Activated CD4-positive, CD25-positive, alpha-beta regulatory T cell treated with anti-CD3 and anti-CD28 coated beads, Interleukin-2, amount 50 U/mL, for 24 hours (primary cell): Measurements from ENCODE around the gene LDB3.
"Not testable (repeated sequence)": the region's sequence is repeated elsewhere in the genome, so short reads cannot be mapped to it uniquely, and the experiment has no call there.

Experiments
- ATAC-seq, 2 donors: fragments of 150-1000 bp; cut with Tn5 transposase; one replicate each; pipeline ENCODE4 v1.10.0; 2021; ENCODE audit warnings: mild to moderate bottlenecking in 1 of 2, moderate library complexity in 1 of 2

Gene LDB3

DNA sequence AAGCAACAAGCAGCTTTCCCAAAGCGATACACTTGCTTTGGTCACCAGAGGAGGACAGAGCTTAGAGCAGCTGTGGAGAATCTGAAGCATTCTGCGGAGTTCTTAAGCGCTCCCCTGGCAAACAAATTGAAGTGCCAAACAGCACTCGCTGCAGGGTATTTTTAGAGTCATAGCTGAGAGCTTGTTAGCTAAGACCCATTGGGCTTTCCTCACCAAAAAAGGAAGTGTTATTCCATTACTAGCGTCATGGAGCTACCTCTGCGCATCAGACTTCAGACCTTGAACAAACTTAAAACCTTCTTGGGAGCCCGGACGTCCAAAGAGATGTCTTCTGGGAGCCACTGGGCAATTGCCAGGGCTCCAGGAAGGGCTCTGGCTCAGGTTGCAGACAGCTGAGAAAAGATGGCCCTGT lies 65.0 kb downstream of the LDB3 start:
- ATAC-seq: no peak

DNA sequence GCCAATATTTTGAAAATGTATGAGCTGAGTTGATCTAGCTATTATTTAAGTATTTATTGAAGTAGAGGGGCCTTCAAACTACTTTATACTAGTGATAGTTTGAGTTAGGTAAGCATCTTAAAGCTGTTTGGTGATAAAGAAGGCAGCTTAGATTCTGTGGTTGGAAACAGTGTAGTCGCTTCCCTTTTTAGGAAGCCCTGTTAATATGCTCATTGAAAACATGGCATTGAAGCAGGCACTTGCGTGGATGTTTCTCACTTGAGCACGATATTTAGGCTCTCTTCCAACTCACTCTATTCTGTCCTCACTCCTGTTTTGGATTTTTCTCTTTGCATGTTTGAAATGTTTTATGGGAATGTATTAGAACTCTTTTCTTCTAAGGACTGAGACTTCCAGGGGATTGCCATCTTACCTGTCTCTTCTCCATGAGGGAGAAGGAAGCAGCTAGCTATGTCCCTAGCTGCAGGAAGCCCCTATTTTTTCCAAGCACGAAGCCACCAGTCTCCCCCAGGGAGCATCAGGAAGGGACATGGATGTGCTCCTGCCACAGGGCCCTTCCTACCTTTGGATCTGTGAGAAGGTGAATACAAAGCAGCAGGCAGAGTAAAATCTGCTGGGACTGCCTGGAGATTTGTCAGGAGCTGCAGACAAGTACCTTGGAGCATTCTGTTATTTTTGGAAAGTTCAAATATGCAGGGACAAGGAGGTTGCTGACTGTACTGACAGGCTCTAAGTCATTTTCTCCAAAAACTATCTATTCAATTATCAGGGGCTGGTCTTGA lies 66.1 kb downstream of the LDB3 start:
- no peak for ATAC-seq

DNA sequence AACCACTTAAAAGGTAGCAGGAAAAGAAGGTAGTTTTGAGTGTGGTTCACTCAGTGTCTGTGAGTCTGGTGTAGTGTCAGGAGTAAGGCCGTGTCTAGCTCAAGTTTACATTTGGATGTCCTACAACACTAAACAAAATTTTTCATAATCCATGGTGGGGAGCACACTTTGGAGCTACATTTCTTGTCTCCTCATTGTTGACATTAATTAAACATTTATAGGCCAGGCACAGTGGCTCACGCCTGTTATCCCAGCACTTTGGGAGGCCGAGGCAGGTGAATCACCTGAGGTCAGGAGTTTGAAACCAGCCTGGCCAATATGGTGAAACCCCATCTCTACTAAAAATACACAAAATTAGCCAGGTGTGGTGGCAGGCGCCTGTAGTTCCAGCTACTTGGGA lies 67.0 kb downstream of the LDB3 start:
- ATAC-seq: not testable (repeated sequence)

DNA sequence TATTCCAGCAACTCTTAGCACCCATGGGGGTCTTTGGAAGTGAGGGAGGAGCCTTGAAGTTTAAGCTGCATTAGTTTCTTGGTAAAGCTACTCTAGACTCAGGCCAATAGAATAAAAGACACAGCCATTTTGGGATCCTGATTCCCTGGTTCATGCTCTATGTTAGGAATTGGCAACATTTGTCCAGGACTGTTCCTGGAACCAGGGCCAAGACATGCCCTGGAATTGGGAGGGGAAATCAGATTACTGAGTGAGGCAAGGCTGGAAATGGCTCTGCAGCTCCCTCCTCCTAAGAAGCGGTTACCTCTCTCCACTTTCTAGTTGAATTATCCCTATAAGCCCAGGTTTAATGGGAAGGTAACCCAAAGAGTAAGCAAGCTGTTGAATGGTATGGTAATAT lies 73.9 kb downstream of the LDB3 start:
- ATAC-seq: no peak

DNA sequence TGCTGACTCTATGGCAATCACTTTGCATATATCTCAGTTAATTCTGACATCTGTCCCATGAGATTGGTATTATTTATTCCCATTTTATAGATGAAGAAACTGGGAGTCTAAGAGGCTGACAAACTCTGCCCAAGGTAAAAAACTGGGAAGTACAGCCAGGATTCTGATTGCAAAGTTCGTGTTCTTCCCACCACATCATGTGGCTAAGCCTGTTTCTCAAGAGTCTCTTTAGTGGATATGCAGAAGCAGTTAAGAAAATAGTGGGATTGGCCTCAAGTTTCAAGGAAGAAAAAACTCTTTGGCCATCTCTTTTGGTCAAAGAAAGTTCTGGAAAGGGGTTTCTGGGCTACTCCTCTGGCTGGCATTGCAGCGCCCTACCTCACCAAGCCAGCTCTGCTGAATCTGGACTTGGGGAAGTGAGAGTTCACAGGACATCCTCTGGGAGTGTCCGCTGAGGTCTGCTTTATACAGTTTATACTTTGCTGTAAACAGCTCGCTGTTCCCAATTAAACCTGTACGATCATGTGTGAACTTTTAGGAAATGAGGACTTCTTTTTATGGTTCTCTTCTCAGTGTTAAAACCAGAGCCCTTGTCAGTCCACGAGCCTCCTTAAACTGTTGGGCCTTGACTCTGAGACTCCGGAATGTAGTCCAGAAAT lies 75.9 kb downstream of the LDB3 start:
- ATAC-seq: no peak

DNA sequence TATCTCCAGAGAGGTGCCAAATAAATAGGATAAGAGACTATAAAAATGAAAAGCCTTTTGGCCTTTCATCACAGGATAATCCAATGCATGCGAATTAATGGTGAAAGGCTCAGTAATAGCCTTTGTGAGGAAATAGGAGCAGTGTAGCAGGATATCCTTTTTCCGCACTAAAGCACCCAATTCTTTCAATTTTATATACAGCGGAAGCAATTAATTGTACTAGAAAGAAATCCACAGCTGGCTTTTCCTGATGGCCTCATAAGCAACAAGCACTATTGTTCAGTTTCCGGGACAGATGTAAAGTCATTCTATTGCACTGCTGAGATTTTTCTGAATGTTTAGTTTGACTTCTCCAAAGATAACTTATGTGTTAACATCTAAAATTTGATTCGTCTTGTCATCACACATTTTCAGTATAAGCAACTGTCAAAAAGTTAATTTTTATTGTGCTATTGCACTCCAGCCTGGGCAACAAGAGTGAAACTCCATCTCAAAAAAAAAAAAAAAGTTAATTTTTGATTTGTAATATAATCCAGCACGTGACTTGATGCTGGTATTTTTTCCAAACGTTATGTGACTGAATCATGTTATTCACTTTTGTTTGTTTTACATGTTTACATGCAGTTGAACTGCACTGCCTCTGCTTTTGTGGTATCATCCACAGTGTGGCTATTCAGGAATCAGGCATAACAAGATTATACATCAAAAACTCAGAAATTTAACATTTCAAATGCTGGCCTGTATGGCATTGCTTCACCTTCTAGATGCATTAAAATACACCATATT lies 79.7 kb downstream of the LDB3 start:
- ATAC-seq: no peak

DNA sequence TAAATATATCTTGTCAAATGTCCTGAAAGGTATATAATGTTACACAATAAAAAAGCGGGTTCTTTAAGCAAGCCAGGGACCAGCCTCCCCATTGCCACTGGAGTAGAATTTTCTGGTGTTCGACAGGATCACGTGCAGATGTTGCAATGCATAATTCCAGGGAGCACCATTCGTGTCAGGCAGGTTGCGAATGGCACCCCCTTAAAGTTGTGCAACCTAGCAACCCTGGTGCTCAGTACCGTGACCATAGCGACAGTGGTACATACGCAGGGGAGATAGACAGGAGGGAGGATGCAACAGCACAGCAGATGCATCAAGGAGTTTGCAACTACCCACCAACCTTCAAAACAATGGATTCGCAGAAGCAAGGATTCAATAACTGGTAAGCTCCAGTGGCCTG lies 81.5 kb downstream of the LDB3 start:
- ATAC-seq: no peak

DNA sequence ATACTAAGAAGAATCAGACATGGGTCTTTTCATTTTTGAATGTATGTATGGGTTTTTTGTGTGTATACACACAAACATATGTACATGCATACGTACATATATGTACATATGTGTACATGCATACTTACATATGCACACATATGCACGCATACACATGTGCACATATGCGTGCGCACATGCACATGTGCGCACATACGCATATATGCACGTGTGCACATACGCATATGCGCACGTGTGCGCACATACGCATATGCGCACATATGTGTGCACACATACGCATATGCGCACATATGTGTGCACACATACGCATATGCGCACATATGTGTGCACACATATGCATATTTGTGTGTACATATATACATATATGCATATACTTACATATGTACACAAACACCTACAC lies 83.2 kb downstream of the LDB3 start:
- ATAC-seq: no peak

DNA sequence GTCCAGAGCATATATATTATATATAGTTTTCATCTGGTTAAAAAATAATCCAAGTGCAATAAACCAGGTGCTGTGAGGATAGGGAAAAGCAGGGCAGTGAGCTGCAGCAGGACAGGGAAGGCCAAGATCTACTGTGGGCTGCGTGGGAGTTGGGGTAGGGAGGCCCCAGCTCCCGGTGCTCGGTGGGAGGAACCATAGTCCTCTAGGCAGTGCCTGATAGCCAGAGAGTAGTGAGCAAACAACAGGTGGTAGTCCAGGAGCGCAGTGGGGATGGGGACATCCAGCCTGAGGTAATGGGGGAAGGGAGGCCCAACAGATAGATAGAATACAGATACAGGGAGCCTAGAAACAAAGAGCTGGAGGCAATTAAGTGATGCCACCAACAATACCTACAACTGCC lies 84.0 kb downstream of the LDB3 start:
- ATAC-seq: no peak

DNA sequence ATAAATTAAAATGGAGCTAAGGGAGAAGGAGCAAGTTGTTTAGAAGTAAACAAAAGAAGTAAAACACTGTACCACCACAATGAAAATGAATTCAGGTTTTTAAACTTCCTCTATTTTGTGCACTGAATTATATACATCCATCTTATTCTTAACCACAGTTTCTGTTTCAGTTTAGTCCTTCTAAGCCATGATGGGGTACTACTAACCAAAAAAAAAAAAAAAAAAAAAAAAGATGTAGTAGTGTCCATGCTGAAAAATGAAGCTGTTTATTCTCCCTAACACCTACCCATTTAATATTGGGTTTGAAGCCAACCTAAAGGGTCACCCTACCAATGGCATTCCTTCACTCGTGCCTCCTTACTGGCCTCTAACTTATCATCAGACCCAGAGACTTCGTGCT lies 84.7 kb downstream of the LDB3 start:
- no peak for ATAC-seq

DNA sequence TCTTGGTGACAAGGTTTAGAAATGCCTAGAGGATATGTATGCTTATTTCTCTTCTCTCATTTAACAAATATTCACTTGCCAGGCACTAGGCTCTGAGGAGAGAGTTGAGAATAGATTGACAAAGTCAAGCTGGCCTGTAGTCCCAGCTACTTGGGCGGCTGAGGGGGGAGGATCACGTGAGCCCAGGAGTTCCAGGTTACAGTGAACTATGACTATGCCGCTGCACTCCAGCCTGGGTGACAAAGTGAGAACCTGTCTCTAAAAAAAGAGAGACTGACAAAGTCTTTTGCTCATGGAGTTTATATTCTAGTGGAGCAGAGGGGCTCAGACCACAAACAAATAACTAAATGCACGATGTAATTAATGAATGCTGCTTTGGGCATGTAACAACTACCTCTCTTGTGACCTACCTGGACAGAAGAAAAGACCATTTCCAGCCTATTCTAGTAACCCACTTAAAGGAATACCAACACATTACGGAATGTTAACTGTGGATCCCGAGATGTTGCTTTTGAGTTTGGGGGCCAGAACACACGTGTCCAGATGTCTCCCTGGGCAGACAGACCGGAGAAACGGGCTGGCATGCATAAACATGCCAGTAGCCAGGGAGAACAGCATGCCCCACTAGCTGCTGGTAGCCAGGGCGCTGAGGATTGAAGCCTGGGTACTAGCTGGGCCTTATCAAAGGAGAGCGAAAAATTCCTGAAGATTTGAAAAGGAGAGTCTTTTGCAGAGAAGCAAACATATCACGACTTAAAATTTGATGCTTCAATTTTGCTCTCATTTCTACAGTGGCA lies 85.5 kb downstream of the LDB3 start:
- no peak for ATAC-seq

DNA sequence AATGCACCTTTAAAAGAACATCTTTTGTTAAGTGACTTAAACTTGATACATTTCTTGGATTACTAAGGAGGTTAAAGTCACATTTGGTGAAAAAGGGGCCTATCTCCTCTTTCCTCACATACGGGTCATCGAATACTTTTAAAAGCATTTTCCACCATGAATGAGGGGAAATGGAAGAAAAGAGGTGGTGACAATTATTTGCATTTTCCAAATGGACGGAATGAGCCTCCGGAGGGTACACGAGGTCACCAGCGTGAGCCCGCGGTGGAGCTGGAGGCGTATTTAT lies 87.1 kb downstream of the LDB3 start:
- no peak for ATAC-seq

DNA sequence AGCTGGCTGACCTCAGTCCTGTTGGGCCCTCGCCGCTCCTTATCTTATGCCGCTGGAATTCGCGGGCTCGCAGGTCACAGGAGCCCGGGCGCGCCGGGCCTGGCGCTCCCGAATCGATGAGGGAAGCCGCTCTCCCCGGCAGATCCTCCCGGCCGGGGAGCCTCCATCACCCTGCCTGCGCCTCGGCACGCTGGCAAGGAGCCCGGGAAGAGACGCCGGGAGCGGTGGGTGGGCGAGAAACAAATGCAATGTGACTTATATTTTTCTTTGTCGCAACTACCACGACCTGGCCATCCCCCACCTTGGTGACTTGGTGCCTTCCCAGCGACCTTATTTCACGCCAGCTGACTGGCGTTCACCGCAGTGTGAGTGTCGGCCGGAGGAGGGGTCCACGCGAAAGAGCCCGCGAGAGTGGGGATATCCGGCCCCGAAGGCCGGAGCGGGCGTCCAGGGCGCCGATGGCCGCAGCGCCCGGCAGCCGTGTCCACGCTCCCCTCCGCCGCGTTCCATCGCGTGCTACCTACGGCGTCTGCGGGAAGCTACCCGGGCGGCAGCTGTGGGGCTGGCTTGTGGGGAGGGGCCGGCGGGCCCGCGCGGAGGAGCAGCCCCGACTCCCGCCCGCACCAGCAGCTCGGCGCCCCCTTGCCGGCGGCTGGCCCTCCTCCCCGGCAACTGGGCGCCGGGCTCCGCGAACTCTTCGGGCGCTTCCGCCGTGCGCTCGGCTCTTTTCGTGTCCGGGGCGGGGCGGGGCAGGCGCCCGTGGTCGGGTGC lies 87.6 kb downstream of the LDB3 start:
- peak; percentile 90 to 92 for ATAC-seq

DNA sequence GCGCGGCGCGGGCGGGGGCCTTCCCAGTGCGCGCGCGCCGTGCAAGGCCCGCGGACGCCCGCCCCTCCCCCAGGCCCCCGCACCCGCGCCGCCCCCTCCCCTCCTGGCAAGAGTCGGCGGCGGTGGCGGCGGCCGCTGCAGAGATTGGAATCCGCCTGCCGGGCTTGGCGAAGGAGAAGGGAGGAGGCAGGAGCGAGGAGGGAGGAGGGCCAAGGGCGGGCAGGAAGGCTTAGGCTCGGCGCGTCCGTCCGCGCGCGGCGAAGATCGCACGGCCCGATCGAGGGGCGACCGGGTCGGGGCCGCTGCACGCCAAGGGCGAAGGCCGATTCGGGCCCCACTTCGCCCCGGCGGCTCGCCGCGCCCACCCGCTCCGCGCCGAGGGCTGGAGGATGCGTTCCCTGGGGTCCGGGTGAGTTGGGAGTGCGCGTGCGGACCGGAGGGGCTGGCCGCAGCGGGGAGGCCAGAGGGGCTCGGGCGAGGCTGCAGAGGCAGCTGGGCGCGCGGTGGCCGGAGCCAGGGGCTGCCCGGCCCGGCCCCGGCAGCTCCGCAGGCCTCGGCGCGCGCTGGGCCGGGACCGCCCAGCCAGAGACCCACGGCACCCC lies 88.3 kb downstream of the LDB3 start, which contains the start of gene BMPR1A:
BMPR1A (plus strand) TSS at position 109 of the 602 bp plus-strand sequence. CDS start 119,400 bp downstream, outside the sequence.
- peak; percentile 49 to 54 for ATAC-seq

DNA sequence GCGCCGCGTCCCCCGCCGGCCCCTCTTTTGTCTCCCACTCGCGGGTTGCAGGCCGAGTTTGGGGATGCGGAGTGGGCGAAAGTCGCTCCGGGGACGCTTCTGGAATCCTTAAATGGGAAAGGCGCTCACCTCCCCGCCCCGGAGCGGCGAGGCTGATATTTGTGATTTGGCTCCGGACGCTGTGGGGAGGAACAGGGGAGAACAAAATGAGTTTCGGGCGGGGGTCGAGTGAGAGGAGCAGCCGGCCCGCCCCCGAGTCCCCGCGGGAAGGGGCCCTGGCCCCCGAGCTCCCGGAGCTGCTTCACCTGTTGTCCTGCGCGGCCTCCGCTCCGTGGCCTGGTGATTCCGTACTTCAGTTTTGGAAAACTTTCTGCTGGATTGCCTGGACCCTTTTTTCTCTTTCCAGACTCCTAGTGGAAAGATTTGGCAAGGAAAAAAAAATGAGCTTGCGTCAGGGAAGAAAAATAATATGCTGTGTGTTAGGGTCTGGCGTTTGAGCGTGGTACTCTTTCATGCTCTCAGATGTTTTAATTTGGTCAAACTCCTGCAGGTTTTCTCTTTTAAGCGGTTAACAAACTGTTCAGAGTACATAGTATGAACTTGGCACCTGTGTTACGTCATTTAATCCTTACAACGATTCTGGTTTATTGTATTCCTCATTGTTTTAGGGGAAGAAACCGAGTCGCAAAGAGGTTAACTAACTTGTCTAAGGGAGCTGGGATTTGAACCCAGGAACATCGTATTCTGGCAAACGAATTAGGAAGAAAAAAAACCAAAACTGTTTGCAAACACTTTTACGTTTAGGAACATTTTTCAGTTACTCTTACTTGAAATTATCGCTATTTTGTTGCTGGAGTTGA lies 89.0 kb downstream of the LDB3 start:
- no peak for ATAC-seq

DNA sequence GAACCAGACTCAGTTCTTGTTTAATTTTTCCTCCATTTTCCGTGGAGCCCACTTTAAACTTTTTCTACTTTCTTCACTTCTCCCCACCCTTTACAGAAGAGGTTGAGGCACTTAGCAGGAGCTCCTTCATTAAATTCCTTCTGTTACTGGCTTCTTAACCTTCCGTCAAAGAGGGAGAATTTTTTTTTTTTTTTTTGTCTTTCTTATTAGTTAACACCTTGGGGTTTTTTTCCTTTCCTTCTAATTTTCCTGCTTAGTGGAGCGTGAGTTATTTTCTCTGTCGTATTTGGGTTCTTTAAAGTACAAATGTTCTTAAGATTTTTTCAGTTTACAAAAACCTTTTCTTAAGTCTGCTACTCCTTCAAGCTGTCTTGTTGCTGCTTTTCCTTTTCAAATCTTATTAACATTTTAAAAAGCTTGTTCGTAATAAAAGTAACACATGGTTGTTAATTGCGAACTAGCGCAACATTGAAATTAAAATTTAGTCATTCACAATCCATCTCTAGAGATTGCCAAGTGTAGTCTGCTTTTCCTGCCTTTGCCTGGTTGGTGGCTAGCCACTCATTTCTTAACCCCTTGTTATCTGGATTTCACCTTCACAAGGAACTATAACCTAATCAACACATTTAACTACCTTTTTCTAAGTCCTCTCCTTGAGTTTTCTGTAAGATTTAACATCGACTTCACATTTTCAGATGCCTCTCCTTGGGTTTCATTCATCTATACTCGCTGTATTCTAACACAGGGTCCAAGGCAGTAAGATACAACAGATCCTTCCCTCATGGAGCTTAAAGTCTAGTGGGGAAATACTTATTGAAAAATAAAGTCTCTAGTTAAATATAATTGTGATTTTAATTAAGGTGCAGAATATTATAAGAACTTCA lies 90.1 kb downstream of the LDB3 start:
- ATAC-seq: no peak

DNA sequence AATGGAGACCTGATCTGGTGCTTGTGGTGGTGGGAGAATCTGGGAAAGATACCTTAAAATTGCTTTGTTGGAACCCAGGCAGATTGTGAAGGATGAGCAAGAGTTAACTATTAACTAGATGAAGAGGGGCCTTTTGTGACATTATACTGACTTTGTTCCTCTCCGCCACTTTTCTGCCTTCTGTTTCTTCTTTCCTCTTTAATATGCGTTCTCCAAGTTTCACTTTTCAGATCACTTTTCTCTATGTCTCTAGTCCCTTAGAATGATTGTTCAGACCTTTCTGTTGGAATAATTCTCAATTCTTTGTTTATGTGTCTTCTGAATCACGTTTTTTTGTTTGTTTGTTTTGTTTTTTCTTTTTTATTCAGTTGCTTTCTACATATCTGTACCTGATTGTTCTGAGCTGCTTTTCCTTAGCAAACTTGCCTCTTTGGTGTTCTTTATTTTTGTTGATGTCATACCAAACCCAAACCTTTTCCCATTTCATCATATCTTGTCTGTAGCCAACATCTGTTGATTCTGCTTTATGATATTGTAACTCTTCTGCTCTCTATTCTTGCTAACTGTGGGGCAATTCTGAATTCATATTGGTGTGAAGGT lies 90.9 kb downstream of the LDB3 start:
- no peak for ATAC-seq

DNA sequence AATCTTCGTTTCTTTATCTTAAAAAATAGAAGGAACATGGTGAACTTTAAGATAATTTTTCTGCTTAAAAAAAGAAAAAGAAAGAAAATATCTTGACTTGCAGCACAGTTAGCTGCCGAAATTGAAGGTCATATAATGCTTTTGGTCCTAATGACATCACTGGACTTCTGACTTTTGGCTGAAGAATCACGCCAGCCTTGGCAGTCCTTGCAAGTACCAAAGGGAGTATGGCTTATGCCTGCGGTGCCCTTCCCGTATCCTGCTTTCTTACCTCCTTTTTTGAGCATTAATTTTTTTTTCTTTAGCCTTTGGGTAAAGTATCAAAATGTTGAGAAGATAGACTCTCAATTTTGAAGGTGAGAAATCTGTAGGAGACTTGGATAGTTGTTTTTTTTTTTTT lies 95.1 kb downstream of the LDB3 start:
- no peak for ATAC-seq

DNA sequence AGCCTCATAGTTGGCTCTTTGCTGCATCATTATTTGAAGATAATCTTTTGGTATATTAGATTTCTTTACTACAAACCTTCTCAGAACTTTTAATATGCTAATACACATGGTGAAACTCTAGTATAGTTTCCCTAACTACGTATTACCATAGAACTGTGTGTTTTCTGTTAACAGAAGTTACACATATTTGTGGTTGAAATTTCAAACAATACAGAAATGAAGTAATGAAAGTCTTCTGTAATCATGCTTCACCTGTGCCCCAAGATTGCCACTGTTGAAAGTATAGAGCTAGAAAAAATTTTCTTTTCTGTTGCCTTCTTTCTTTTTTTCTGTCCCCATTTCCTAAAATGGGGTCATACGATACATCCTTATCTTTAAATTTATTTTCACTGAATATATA lies 97.2 kb downstream of the LDB3 start:
- ATAC-seq: no peak
